ENCODE results near the gene OR6M1. TPM values are rescaled to one million over a fixed set of nuclear protein-coding genes. Genes with fewer than 3 reads are reported as not detected.

The OR6M1 gene
- total RNA-seq, 2 donors from 2014 or later: not detected

DNA sequence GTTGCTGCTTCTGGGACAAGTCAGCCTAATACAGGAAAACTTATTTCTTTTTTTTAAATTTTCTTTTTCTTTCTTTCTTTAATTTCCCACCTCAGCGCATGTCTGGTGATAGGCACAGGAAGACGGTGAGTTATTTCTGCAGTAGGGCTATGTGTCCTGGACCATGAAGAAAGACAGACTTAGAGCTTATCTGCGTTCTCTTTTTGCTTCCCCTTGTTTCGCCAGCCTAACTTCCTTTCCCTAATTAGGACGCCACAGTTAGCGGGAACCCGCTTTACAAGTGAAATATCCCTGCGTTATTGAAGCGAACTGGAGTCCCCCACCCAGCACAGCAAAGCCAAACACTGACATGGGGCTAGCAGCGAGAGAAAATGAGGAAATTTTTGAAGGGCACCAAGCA lies 8.6 kb downstream of the OR6M1 start:
- TF ChIP-seq, protein P1, sequence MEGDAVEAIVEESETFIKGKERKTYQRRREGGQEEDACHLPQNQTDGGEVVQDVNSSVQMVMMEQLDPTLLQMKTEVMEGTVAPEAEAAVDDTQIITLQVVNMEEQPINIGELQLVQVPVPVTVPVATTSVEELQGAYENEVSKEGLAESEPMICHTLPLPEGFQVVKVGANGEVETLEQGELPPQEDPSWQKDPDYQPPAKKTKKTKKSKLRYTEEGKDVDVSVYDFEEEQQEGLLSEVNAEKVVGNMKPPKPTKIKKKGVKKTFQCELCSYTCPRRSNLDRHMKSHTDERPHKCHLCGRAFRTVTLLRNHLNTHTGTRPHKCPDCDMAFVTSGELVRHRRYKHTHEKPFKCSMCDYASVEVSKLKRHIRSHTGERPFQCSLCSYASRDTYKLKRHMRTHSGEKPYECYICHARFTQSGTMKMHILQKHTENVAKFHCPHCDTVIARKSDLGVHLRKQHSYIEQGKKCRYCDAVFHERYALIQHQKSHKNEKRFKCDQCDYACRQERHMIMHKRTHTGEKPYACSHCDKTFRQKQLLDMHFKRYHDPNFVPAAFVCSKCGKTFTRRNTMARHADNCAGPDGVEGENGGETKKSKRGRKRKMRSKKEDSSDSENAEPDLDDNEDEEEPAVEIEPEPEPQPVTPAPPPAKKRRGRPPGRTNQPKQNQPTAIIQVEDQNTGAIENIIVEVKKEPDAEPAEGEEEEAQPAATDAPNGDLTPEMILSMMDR (IDR thresholded peaks at IDR 0.05): no peak
- DNase-seq (ENCODE audit: low spot score): no peak

DNA sequence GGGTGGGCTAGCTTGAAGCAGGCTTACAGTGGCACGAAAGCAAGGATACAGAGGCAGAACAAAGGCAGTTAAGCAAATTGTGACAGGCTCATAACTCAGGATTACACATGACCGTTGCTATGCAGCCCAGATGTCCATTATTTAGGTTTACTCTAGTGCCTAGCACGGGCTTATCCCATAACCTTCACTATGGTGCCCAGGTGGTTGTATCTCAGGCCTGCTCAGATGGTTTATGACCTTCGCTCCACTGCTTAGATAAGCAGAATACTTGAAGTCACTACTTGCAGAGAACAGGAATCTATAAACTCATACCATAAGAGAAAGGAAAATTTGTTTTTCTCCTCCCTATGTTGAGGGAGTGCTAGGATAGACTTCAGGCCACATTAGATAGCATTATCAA lies 9.0 kb downstream of the OR6M1 start:
- Histone ChIP-seq H3K4me3 (no peak overlapping the region), H3K9me3 (no peaks in the 10 kb centered on the region), H3K27me3 (no peaks in the 10 kb centered on the region), H3K36me3 (no peaks in the 10 kb centered on the region), H3K4me1 (no peaks in the 10 kb centered on the region), H3K27ac (no peak overlapping the region)
- TF ChIP-seq, protein P1 (IDR thresholded peaks at IDR 0.05): no peak
- no peak for DNase-seq (ENCODE audit: low spot score)

More for the DNA sequence above, 8.6 kb downstream of the OR6M1 start:
- Histone ChIP-seq H3K36me3 (no peaks in the 10 kb centered on the region), H3K27ac (no peak overlapping the region), H3K4me3 (no peak overlapping the region), H3K27me3 (no peaks in the 10 kb centered on the region), H3K9me3 (no peaks in the 10 kb centered on the region), H3K4me1 (no peaks in the 10 kb centered on the region)

DNA sequence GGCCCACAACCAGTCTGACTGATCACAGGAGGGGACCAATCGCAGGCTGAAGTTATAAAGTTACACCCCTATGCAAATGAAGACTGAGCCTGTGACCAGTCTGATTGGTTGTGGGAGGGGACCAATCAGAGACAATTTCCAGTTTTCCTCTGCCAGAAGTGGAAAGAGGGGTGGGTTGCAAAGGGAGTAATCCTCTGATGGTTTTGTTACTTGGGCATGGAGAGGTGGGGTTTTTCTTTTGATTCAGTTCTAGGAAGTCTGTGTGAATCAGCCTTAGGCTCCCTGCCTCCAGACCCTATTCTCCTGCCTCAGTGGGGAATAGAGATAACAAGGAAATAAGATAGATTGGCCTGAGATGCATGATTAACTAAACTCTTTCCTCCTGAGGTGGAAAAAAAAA lies 9.9 kb downstream of the OR6M1 start:
- no peaks in the 10 kb centered on the region for H3K9me3 ChIP-seq
- TF ChIP-seq, protein P1 (IDR thresholded peaks at IDR 0.05): no peak
- H3K36me3 ChIP-seq: no peaks in the 10 kb centered on the region
- H3K4me1 ChIP-seq: no peaks in the 10 kb centered on the region
- DNase-seq (ENCODE audit: low spot score): no peak
- H3K27ac ChIP-seq: no peak overlapping the region
- no peak overlapping the region for H3K4me3 ChIP-seq
- no peaks in the 10 kb centered on the region for H3K27me3 ChIP-seq

DNA sequence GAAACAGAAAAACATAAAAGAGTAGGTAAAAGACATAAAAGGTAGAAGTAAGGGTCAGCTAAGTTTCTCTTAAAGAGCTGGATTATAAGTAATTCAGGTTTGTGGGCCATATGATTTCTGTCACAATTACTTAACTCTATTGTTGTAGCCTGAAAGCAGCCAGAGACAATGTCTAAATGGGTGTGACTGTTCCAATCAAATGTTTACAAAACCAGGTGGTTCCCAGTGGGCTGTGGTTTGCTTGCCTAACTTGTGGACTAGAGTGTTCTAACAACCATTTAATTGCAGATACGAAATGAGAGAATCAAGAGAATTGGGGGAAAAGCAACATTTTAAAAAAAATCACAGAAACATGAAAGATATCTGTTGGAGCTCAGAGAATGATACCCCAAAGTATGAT lies 22.6 kb downstream of the OR6M1 start:
- TF ChIP-seq, protein P1 (IDR thresholded peaks at IDR 0.05): no peak

DNA sequence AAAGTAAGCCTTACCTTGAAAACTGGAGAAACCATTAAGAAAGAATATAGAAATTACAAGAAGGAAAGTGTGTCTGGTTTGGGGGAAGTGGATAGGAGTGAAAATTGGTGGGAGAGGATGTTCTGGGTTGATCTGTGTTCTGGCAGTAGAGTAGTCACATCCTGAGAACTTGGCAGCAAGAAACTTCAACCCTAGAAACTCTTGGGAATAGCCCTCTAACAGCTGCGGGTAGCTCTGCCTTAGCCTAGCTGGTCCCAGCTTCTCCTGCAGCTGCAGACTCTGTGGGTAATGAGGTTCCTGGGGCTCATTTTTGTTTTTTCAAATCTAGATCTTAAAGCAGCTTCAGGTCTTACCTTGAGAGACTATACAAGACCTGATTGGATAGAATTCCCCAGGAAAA lies 27.6 kb downstream of the OR6M1 start:
- TF ChIP-seq, protein P1 (IDR thresholded peaks at IDR 0.05): no peak
- DNase-seq (ENCODE audit: low spot score): no peak
- no peaks in the 10 kb centered on the region for H3K4me1 ChIP-seq
- H3K9me3 ChIP-seq: no peaks in the 10 kb centered on the region
- no peak overlapping the region for H3K4me3 ChIP-seq
- H3K27ac ChIP-seq: no peak overlapping the region
- no peaks in the 10 kb centered on the region for H3K27me3 ChIP-seq
- H3K36me3 ChIP-seq: no peaks in the 10 kb centered on the region

More for the DNA sequence above, 22.6 kb downstream of the OR6M1 start:
- no peak overlapping the region for H3K4me3 ChIP-seq
- no peak overlapping the region for H3K27ac ChIP-seq
- DNase-seq (ENCODE audit: low spot score): no peak
- no peaks in the 10 kb centered on the region for H3K4me1 ChIP-seq
- no peaks in the 10 kb centered on the region for H3K27me3 ChIP-seq
- no peaks in the 10 kb centered on the region for H3K36me3 ChIP-seq
- H3K9me3 ChIP-seq: no peaks in the 10 kb centered on the region

Data from right atrium auricular region (tissue), 2 donors.